HEK293 (cell line): ENCODE measurements around the gene AEBP2.

Experiments used
- CTCF ChIA-PET: fragments of 350-600 bp; formaldehyde crosslinking; extraction: SDS; loops from one replicate; lab custom pipeline; 2021; ENCODE audit warnings: antibody characterized with exemption; lab: Yijun Ruan, JAX
- POLR2A ChIA-PET: fragments of 300-600 bp; formaldehyde crosslinking; extraction: SDS; loops from one replicate; lab custom pipeline; 2020; ENCODE audit warnings: antibody characterized with exemption, inconsistent platforms; lab: Yijun Ruan, JAX
- H3K27ac ChIP-seq: fragments of 200-500 bp; sonication (Bioruptor generic); 2 replicates; pipeline ENCODE4 v1.5.1; 2014; ENCODE audit warnings: low read depth, low read length, control low read depth, inconsistent platforms; ENCODE audit errors: extremely low read depth
- H3K36me3 ChIP-seq, 2 experiments: fragments of 200-500 bp in 1 of 2; sonication (Bioruptor generic) in 1 of 2; 1 replicate in 1 of 2; 2 replicates in 1 of 2; pipeline ENCODE4 v1.5.1; 2014 to 2017; ENCODE audit warnings: inconsistent platforms in 2 of 2, low read length in 2 of 2; ENCODE audit not compliant: control insufficient read depth in 2 of 2, insufficient read depth in 1 of 2
- H3K4me1 ChIP-seq: fragments of 200-500 bp; sonication (Bioruptor generic); 2 replicates; pipeline ENCODE4 v1.5.1; 2014; ENCODE audit warnings: mild to moderate bottlenecking, low read length, inconsistent platforms; ENCODE audit not compliant: control insufficient read depth, insufficient read depth
- H3K4me3 ChIP-seq: 2 replicates; pipeline ENCODE4 v1.5.1; 2011; ENCODE audit warnings: low read depth, mild to moderate bottlenecking, control low read depth, low read length, moderate library complexity
- H3K9me3 ChIP-seq: fragments of 200-500 bp; sonication (Bioruptor generic); 2 replicates; pipeline ENCODE4 v1.5.1; 2014; ENCODE audit warnings: low read depth, low read length, inconsistent platforms; ENCODE audit not compliant: control insufficient read depth, insufficient read depth
- GLIS2 ChIP-seq: fragments of 450-650 bp; formaldehyde crosslinking; IDR thresholded peaks from 2 replicates; pipeline ENCODE4 v1.5.1; 2016; ENCODE audit warnings: missing biosample characterization, missing genetic modification characterization
- HOXC10 ChIP-seq: sonication (generic); formaldehyde crosslinking; IDR thresholded peaks from 2 replicates; pipeline ENCODE4 v1.8.1; 2023; ENCODE audit warnings: mild to moderate bottlenecking, missing genetic modification reagents
- SP7 ChIP-seq: fragments of 450-650 bp; formaldehyde crosslinking; IDR thresholded peaks from 2 replicates; pipeline ENCODE4 v1.5.1; 2016; ENCODE audit warnings: missing biosample characterization, missing genetic modification characterization
- ZNF114 ChIP-seq: fragments of 450-650 bp; formaldehyde crosslinking; IDR thresholded peaks from 2 replicates; pipeline ENCODE4 v1.5.0; 2017; ENCODE audit warnings: missing biosample characterization, missing genetic modification characterization
- ZNF121 ChIP-seq: fragments of 450-650 bp; formaldehyde crosslinking; IDR thresholded peaks from 2 replicates; pipeline ENCODE4 v1.5.1; 2016; ENCODE audit warnings: missing biosample characterization, missing genetic modification characterization
- ZNF146 ChIP-seq: fragments of 450-650 bp; formaldehyde crosslinking; IDR thresholded peaks from 2 replicates; pipeline ENCODE4 v1.5.1; 2016; ENCODE audit warnings: missing biosample characterization, missing genetic modification characterization
- ZNF221 ChIP-seq: fragments of 450-650 bp; formaldehyde crosslinking; IDR thresholded peaks from 2 replicates; pipeline ENCODE4 v1.5.1; 2017; ENCODE audit warnings: missing biosample characterization, missing genetic modification characterization, borderline replicate concordance
- ZNF416 ChIP-seq: fragments of 450-650 bp; formaldehyde crosslinking; IDR thresholded peaks from 2 replicates; pipeline ENCODE4 v1.5.1; 2016; ENCODE audit warnings: missing biosample characterization, missing genetic modification characterization
- ZNF423 ChIP-seq: fragments of 450-650 bp; formaldehyde crosslinking; IDR thresholded peaks from 2 replicates; pipeline ENCODE4 v1.5.1; 2016; ENCODE audit warnings: missing biosample characterization, missing genetic modification characterization
- ZNF549 ChIP-seq: fragments of 450-650 bp; IDR thresholded peaks from 2 replicates; pipeline ENCODE4 v1.5.1; 2018; ENCODE audit warnings: missing biosample characterization, missing genetic modification characterization, mild to moderate bottlenecking, inconsistent platforms, moderate library complexity
- ZNF701 ChIP-seq: fragments of 450-650 bp; formaldehyde crosslinking; IDR thresholded peaks from 2 replicates; pipeline ENCODE4 v1.5.1; 2016; ENCODE audit warnings: missing biosample characterization, missing genetic modification characterization
- TF ChIP-seq, protein P1 (sequence below): fragments of 450-650 bp; formaldehyde crosslinking; IDR thresholded peaks from 2 replicates; pipeline ENCODE4 v1.5.1; 2016; ENCODE audit warnings: missing biosample characterization, missing genetic modification characterization
- TF ChIP-seq, protein P2 (sequence below): fragments of 450-650 bp; formaldehyde crosslinking; IDR thresholded peaks from 2 replicates; pipeline ENCODE4 v1.5.1; 2017; ENCODE audit warnings: missing biosample characterization, missing genetic modification characterization
- TF ChIP-seq, protein P3 (sequence below): fragments of 450-650 bp; formaldehyde crosslinking; IDR thresholded peaks from 2 replicates; pipeline ENCODE4 v1.5.1; 2016; ENCODE audit warnings: missing biosample characterization, missing genetic modification characterization
- TF ChIP-seq, protein P4 (sequence below): fragments of 450-650 bp; formaldehyde crosslinking; conservative IDR thresholded peaks from 2 replicates; pipeline ENCODE4 v1.5.1; 2016; ENCODE audit warnings: low read depth, missing biosample characterization, missing genetic modification characterization
- TF ChIP-seq, protein P5 (sequence below): fragments of 450-650 bp; formaldehyde crosslinking; IDR thresholded peaks from 2 replicates; pipeline ENCODE4 v1.5.1; 2016; ENCODE audit warnings: missing biosample characterization, missing genetic modification characterization
- TF ChIP-seq, protein P6 (sequence below): fragments of 450-650 bp; formaldehyde crosslinking; IDR thresholded peaks from 2 replicates; pipeline ENCODE4 v1.5.1; 2016; ENCODE audit warnings: missing biosample characterization, missing genetic modification characterization
- TF ChIP-seq, protein P7 (sequence below): fragments of 450-650 bp; formaldehyde crosslinking; optimal IDR thresholded peaks from 2 replicates; pipeline ENCODE3; 2016; ENCODE audit warnings: missing biosample characterization, mild to moderate bottlenecking, missing genetic modification characterization

Gene AEBP2

DNA sequence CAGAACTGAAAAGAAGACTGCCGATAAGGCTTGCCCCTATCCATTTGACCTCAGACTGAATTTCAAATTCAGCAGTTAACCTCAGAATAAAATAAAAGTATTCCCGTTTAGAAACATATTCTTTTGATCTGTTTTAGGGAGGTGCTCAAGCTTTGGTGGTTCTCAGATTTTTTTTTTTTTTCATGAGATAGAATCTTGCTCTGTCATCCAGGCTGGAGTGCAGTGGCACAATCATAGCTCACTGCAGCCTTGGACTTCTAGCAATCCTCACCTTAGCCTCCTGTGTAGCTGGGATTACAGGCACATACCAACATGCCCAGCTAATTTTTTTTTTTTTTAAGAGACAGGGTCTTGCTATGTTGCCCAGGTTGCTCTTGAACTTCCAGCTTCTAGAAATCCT is 15.5 kb downstream of the AEBP2 start:
- TF ChIP-seq, protein P1, sequence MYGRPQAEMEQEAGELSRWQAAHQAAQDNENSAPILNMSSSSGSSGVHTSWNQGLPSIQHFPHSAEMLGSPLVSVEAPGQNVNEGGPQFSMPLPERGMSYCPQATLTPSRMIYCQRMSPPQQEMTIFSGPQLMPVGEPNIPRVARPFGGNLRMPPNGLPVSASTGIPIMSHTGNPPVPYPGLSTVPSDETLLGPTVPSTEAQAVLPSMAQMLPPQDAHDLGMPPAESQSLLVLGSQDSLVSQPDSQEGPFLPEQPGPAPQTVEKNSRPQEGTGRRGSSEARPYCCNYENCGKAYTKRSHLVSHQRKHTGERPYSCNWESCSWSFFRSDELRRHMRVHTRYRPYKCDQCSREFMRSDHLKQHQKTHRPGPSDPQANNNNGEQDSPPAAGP = no peak
- TF ChIP-seq, protein P2, sequence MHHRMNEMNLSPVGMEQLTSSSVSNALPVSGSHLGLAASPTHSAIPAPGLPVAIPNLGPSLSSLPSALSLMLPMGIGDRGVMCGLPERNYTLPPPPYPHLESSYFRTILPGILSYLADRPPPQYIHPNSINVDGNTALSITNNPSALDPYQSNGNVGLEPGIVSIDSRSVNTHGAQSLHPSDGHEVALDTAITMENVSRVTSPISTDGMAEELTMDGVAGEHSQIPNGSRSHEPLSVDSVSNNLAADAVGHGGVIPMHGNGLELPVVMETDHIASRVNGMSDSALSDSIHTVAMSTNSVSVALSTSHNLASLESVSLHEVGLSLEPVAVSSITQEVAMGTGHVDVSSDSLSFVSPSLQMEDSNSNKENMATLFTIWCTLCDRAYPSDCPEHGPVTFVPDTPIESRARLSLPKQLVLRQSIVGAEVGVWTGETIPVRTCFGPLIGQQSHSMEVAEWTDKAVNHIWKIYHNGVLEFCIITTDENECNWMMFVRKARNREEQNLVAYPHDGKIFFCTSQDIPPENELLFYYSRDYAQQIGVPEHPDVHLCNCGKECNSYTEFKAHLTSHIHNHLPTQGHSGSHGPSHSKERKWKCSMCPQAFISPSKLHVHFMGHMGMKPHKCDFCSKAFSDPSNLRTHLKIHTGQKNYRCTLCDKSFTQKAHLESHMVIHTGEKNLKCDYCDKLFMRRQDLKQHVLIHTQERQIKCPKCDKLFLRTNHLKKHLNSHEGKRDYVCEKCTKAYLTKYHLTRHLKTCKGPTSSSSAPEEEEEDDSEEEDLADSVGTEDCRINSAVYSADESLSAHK (tag by site-specific recombination) = no peak
- TF ChIP-seq, protein P3, sequence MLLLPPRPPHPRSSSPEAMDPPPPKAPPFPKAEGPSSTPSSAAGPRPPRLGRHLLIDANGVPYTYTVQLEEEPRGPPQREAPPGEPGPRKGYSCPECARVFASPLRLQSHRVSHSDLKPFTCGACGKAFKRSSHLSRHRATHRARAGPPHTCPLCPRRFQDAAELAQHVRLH = no peak
- TF ChIP-seq ZNF121 (tag by site-specific recombination) = peak; percentile 14; the same call in 1 of the 2 replicates
- TF ChIP-seq ZNF416 (tag by site-specific recombination) = no peak
- TF ChIP-seq, protein P4, sequence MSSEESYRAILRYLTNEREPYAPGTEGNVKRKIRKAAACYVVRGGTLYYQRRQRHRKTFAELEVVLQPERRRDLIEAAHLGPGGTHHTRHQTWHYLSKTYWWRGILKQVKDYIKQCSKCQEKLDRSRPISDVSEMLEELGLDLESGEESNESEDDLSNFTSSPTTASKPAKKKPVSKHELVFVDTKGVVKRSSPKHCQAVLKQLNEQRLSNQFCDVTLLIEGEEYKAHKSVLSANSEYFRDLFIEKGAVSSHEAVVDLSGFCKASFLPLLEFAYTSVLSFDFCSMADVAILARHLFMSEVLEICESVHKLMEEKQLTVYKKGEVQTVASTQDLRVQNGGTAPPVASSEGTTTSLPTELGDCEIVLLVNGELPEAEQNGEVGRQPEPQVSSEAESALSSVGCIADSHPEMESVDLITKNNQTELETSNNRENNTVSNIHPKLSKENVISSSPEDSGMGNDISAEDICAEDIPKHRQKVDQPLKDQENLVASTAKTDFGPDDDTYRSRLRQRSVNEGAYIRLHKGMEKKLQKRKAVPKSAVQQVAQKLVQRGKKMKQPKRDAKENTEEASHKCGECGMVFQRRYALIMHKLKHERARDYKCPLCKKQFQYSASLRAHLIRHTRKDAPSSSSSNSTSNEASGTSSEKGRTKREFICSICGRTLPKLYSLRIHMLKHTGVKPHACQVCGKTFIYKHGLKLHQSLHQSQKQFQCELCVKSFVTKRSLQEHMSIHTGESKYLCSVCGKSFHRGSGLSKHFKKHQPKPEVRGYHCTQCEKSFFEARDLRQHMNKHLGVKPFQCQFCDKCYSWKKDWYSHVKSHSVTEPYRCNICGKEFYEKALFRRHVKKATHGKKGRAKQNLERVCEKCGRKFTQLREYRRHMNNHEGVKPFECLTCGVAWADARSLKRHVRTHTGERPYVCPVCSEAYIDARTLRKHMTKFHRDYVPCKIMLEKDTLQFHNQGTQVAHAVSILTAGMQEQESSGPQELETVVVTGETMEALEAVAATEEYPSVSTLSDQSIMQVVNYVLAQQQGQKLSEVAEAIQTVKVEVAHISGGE (tag by site-specific recombination) = no peak
- TF ChIP-seq HOXC10 (CRISPR knock-in tag) = no peak
- Histone ChIP-seq H3K36me3 (peaks cover 0 to 5% of the 10 kb centered on the region in 2 experiments; a peak in 2 of 3 replicates), H3K4me1 (peaks cover 19% of the 10 kb centered on the region), H3K4me3 (no peak overlapping the region), H3K27ac (no peak overlapping the region), H3K9me3 (no peaks in the 10 kb centered on the region)
- ChIA-PET POLR2A (no interaction called here), CTCF (no interaction called here)

DNA sequence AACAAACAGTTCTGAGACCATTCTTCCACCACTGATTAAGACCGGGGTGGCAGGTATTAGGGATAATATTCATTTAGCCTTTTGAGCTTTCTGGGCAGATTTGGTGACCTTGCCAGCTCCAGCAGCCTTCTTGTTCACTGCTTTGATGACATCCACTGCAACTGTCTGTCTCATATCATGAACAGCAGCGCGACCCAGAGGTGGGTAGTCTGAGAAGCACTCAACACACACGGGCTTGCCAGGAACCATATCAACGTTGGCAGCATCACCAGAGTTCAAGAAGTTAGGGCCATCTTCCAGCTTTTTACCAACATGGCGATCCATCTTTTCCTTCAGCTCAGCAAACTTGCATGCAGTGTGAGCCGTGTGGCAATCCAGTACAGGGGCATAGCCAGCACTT is 16.9 kb downstream of the AEBP2 start:
- TF ChIP-seq, protein P5, sequence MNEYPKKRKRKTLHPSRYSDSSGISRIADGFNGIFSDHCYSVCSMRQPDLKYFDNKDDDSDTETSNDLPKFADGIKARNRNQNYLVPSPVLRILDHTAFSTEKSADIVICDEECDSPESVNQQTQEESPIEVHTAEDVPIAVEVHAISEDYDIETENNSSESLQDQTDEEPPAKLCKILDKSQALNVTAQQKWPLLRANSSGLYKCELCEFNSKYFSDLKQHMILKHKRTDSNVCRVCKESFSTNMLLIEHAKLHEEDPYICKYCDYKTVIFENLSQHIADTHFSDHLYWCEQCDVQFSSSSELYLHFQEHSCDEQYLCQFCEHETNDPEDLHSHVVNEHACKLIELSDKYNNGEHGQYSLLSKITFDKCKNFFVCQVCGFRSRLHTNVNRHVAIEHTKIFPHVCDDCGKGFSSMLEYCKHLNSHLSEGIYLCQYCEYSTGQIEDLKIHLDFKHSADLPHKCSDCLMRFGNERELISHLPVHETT = no peak
- TF ChIP-seq ZNF146 = no peak
- no peak for TF ChIP-seq GLIS2
- TF ChIP-seq, protein P3 = no peak
- TF ChIP-seq ZNF221 = no peak
- no peak for TF ChIP-seq SP7 (tag by site-specific recombination)
- TF ChIP-seq, protein P6, sequence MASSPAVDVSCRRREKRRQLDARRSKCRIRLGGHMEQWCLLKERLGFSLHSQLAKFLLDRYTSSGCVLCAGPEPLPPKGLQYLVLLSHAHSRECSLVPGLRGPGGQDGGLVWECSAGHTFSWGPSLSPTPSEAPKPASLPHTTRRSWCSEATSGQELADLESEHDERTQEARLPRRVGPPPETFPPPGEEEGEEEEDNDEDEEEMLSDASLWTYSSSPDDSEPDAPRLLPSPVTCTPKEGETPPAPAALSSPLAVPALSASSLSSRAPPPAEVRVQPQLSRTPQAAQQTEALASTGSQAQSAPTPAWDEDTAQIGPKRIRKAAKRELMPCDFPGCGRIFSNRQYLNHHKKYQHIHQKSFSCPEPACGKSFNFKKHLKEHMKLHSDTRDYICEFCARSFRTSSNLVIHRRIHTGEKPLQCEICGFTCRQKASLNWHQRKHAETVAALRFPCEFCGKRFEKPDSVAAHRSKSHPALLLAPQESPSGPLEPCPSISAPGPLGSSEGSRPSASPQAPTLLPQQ (tag by site-specific recombination) = no peak
- TF ChIP-seq ZNF423 (tag by site-specific recombination) = no peak
- no peak for TF ChIP-seq ZNF701 (tag by site-specific recombination)
- TF ChIP-seq ZNF114 (tag by site-specific recombination) = no peak
- TF ChIP-seq ZNF549 = no peak
- TF ChIP-seq, protein P7, sequence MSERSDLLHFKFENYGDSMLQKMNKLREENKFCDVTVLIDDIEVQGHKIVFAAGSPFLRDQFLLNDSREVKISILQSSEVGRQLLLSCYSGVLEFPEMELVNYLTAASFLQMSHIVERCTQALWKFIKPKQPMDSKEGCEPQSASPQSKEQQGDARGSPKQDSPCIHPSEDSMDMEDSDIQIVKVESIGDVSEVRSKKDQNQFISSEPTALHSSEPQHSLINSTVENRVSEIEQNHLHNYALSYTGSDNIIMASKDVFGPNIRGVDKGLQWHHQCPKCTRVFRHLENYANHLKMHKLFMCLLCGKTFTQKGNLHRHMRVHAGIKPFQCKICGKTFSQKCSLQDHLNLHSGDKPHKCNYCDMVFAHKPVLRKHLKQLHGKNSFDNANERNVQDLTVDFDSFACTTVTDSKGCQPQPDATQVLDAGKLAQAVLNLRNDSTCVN (tag by site-specific recombination) = no peak
- Histone ChIP-seq H3K27ac (no peak overlapping the region), H3K4me3 (no peak overlapping the region), H3K4me1 (peaks cover 12% of the 10 kb centered on the region), H3K36me3 (peaks cover 0 to 5% of the 10 kb centered on the region in 2 experiments; a peak in 2 of 3 replicates), H3K9me3 (no peaks in the 10 kb centered on the region)
- CTCF ChIA-PET = no interaction called here
- POLR2A ChIA-PET = no interaction called here
